Measurements from ENCODE around the gene BSG. TPM values are rescaled to one million over a fixed set of nuclear protein-coding genes. Genes with fewer than 3 reads are reported as not detected.

The BSG gene
- total and polyA plus RNA-seq, 2 of the 4 experiments (the other 2 are of a cell fraction): 130 to 698 TPM

DNA sequence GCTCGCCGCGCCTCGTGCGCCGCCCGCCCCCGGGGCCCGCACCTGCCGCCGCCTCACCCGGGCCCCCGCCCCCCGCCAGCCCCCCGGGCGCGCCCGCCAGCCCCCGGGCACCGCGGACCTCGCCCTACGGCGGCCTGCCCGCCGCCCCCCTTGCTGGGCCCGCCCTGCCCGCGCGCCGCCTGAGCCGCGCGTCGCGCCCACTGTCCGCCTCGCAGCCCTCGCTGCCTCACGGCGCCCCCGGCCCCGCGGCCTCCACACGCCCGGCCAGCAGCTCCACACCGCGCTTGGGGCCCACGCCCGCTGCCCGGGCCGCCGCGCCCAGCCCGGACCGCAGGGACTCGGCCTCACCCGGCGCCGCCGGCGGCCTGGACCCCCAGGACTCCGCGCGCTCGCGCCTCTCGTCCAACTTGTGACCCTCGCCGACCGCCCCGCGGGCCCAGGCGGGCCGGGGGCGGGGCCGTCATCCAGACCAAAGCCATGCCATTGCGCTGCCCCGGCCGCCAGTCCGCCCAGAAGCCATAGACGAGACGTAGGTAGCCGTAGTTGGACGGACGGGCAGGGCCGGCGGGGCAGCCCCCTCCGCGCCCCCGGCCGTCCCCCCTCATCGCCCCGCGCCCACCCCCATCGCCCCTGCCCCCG, 43.8 kb downstream of the BSG start:
- peaks cover 4% of the 10 kb centered on the region for H3K9me1 ChIP-seq (ENCODE audit: insufficient read depth, low read length)
- no peak overlapping the region for H2BK120ac ChIP-seq (ENCODE audit: low read depth, low read length)
- no peak overlapping the region for H3K18ac ChIP-seq (ENCODE audit: low read depth, low read length)
- H2BK5ac ChIP-seq (ENCODE audit: low read depth, low read length, poor library complexity, severe bottlenecking): no peak overlapping the region
- no peak overlapping the region for H2BK15ac ChIP-seq (ENCODE audit: low read depth, low read length)
- no peak overlapping the region for H2AK5ac ChIP-seq (ENCODE audit: low read depth, low read length)
- intact Hi-C loops (cut with micrococcal nuclease) (no loop called here), dilution Hi-C loops (cut with HindIII; ENCODE audit: low sequenced_read_pairs, unreplicated experiment) (no loop called here), in situ Hi-C loops (cut with MboI; ENCODE audit: low sequenced_read_pairs) (no loop called here)
- no peak overlapping the region for H3K4me2 ChIP-seq (ENCODE audit: low read depth, low read length)
- peaks cover 29% of the 10 kb centered on the region for H3K36me3 ChIP-seq (ENCODE audit: control insufficient read depth, insufficient read depth, low read length)
- H3K27me3 ChIP-seq (ENCODE audit: control insufficient read depth, insufficient read depth, low read length): no peaks in the 10 kb centered on the region; the same call in 1 of the 2 replicates
- H3K4me1 ChIP-seq (ENCODE audit: control insufficient read depth, insufficient read depth, low read length): peaks cover 4% of the 10 kb centered on the region
- H4K91ac ChIP-seq (ENCODE audit: insufficient read depth, low read depth, low read length): no peak overlapping the region
- ChIA-PET CTCF (no interaction called here), POLR2A (ENCODE audit: unreplicated experiment) (no interaction called here)
- no peak overlapping the region for H3K4ac ChIP-seq (ENCODE audit: low read depth, low read length)
- no peak for DNase-seq
- H2AK9ac ChIP-seq (replicated peaks; ENCODE audit: low read depth, low read length, poor library complexity): no peak overlapping the region
- no peak overlapping the region for H3K14ac ChIP-seq (replicated peaks; ENCODE audit: low read depth, low read length)
- H4K20me1 ChIP-seq (ENCODE audit: insufficient read depth, low read length): peaks cover 8% of the 10 kb centered on the region
- H4K8ac ChIP-seq (ENCODE audit: low read depth in 2 of 2, low read length in 2 of 2): no peak overlapping the region
- no peak overlapping the region for H3K56ac ChIP-seq (ENCODE audit: extremely low read depth, insufficient read depth, low read length)
- 12% methylated on average over 44 of the region's 97 CpGs; no CpG with 5 or more reads in 1 of the 2 experiments for WGBS, 2 experiments (ENCODE audit: extremely low coverage in 2 of 2, insufficient read length in 1 of 2)
- H3K27ac ChIP-seq (ENCODE audit: insufficient read depth, low read length): no peak overlapping the region
- no peak overlapping the region for H3K9ac ChIP-seq (ENCODE audit: low read depth, low read length)
- ATAC-seq (ENCODE audit: low read depth): no peak
- H3K9me3 ChIP-seq (ENCODE audit: control insufficient read depth, insufficient read depth, low read length): no peaks in the 10 kb centered on the region
- H3K23ac ChIP-seq (ENCODE audit: low read depth, low read length): no peak overlapping the region
- BruUV-seq (replicated peaks): no TSS peak
- no peak overlapping the region for H3K4me3 ChIP-seq (ENCODE audit: insufficient read depth, low read depth, low read length)
- no peaks in the 10 kb centered on the region for H3K79me1 ChIP-seq (ENCODE audit: low read depth in 1 of 2, low read length in 2 of 2)
- no peak overlapping the region for H4K5ac ChIP-seq (ENCODE audit: low read depth, low read length)
- no peak for TF ChIP-seq MAFK (IDR thresholded peaks at IDR 0.05; ENCODE audit: low read depth, low read length)
- TF ChIP-seq SMC3 (IDR thresholded peaks at IDR 0.05; ENCODE audit: low read depth, low read length): no peak
- TF ChIP-seq CEBPB (IDR thresholded peaks at IDR 0.05; ENCODE audit: low read depth, low read length): no peak
- H2BK20ac ChIP-seq (ENCODE audit: low read depth, low read length): no peak overlapping the region
- no peak overlapping the region for H2AFZ ChIP-seq (replicated peaks; ENCODE audit: low read length, poor library complexity)
